Measurements from ENCODE around the gene EEF1B2.

The EEF1B2 gene

DNA sequence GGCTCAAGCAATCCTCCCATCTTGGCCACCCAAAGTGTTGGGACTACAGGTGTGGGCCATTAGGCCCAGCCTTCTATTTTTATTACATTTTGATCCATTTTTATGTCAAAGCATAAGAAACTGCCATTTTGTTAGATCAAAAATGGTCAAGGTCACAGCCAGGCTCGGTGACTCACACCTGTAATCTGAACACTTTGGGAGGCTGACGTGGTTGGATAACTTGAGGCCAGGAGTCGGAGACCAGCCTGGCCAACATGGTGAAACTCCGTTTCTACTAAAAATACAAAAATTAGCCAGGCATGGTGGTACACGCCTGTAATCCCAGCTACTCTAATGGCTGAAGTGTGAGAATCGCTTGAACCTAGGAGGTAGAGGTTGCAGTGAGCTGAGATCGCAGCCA is 49.2 kb downstream of the EEF1B2 start:
- no peak for DNase-seq
- CTCF ChIA-PET: no interaction called here
- WGBS (ENCODE audit: insufficient coverage): 100% methylated on average over 5 of the region's 7 CpGs

DNA sequence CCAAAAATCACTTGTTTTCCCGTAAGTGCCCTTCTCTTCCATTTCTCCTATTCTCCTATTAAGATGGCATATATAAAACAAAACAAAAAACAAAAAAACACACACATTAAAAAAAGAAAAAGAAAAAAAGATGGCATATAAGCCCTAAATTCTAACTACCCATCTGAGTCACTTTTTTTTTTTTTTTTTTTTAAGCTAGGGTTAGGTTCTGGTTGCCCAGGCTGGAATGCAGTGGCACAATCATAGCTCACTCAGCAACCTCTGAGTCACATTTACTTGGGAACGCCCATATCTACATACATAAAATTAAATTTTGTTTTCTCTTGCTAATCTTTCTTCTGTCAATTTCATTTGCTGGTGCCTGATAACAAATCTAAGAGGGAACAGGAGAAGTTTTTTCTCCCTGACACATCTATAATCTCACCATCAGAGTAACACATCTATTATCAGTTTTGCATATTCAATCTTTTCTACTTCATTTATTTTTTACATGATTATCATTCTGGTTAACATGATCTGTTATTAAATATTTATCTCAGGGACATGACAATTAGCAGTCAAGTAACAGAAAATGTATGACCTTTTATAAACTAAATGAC is 52.1 kb downstream of the EEF1B2 start:
- H3K4me3 ChIP-seq (ENCODE audit: control insufficient read depth in 1 of 7, extremely low read depth in 1 of 7, insufficient read depth in 4 of 7, low read depth in 2 of 7, low read length in 6 of 7): no peak overlapping the region
- DNase-seq: no peak
- H3K36me3 ChIP-seq (ENCODE audit: control insufficient read depth in 4 of 4, insufficient read depth in 4 of 4, low read length in 3 of 4): no peaks in the 10 kb centered on the region
- no peaks in the 10 kb centered on the region for H3K9me3 ChIP-seq (ENCODE audit: control extremely low read depth in 1 of 5, control insufficient read depth in 4 of 5, insufficient read depth in 2 of 5, low read depth in 1 of 5, low read length in 4 of 5)
- H3K27me3 ChIP-seq (replicated peaks in 2 of 5; ENCODE audit: control insufficient read depth in 4 of 5, insufficient read depth in 5 of 5, low read length in 4 of 5): peaks cover 0 to 38% (median 16%) of the 10 kb centered on the region in 5 experiments
- POLR2A ChIA-PET: no interaction called here
- no peaks in the 10 kb centered on the region for H3K4me1 ChIP-seq (ENCODE audit: control extremely low read depth in 1 of 4, control insufficient read depth in 4 of 4, insufficient read depth in 4 of 4, low read length in 3 of 4)
- no peak overlapping the region for H3K27ac ChIP-seq (ENCODE audit: insufficient read depth in 1 of 2, low read depth in 1 of 2, low read length in 2 of 2, poor library complexity in 1 of 2, severe bottlenecking in 2 of 2)
- CTCF ChIA-PET: no interaction called here
- WGBS (ENCODE audit: insufficient coverage): 100% methylated on average over 1 of the region's 2 CpGs

More for the DNA sequence above, 49.2 kb downstream of the EEF1B2 start:
- Histone ChIP-seq H3K4me3 (ENCODE audit: control insufficient read depth in 1 of 7, extremely low read depth in 1 of 7, insufficient read depth in 4 of 7, low read depth in 2 of 7, low read length in 6 of 7) (no peak overlapping the region), H3K36me3 (ENCODE audit: control insufficient read depth in 4 of 4, insufficient read depth in 4 of 4, low read length in 3 of 4) (no peaks in the 10 kb centered on the region), H3K27ac (ENCODE audit: insufficient read depth in 1 of 2, low read depth in 1 of 2, low read length in 2 of 2, poor library complexity in 1 of 2, severe bottlenecking in 2 of 2) (no peak overlapping the region), H3K27me3 (replicated peaks in 2 of 5; ENCODE audit: control insufficient read depth in 4 of 5, insufficient read depth in 5 of 5, low read length in 4 of 5) (peaks cover 0 to 19% (median 11%) of the 10 kb centered on the region in 5 experiments), H3K4me1 (ENCODE audit: control extremely low read depth in 1 of 4, control insufficient read depth in 4 of 4, insufficient read depth in 4 of 4, low read length in 3 of 4) (no peaks in the 10 kb centered on the region), H3K9me3 (ENCODE audit: control extremely low read depth in 1 of 5, control insufficient read depth in 4 of 5, insufficient read depth in 2 of 5, low read depth in 1 of 5, low read length in 4 of 5) (no peaks in the 10 kb centered on the region)
- POLR2A ChIA-PET: no interaction called here
